GM23338 (cell line): ENCODE results near the gene ARHGAP42. TPM values are rescaled to one million over a fixed set of nuclear protein-coding genes. Genes with fewer than 3 reads are reported as not detected.

ENCODE experiments used
- ATAC-seq: fragments of 200-7000 bp; cut with Tn5 transposase; 3 replicates; pipeline ENCODE4 v1.9.1; 2020
- DNase-seq: peaks from one replicate; pipeline ENCODE4 v3.0.0-alpha.2; 2015; ENCODE audit warnings: low spot score
- H2AFZ ChIP-seq: fragments of 200-600 bp; sonication (generic); 2 replicates; pipeline ENCODE4 v1.8.0; 2016; ENCODE audit warnings: antibody characterized with exemption, mild to moderate bottlenecking, moderate library complexity
- H3F3A ChIP-seq: fragments of 200-600 bp; sonication (generic); replicated peaks from 2 replicates; pipeline ENCODE4 v1.8.0; 2017; ENCODE audit warnings: antibody characterized with exemption, mixed run types, low read depth
- H3K27ac ChIP-seq: fragments of 200-600 bp; sonication (generic); 2 replicates; pipeline ENCODE4 v1.6.1; 2016; ENCODE audit warnings: low read depth
- H3K27me3 ChIP-seq: fragments of 200-600 bp; sonication (generic); 2 replicates; pipeline ENCODE4 v1.8.0; 2016; ENCODE audit warnings: mild to moderate bottlenecking, mixed run types, moderate library complexity; ENCODE audit not compliant: insufficient read depth
- H3K36me3 ChIP-seq: fragments of 200-600 bp; sonication (generic); 2 replicates; pipeline ENCODE4 v1.8.0; 2016; ENCODE audit warnings: mild to moderate bottlenecking; ENCODE audit not compliant: insufficient read depth
- H3K4me1 ChIP-seq: fragments of 200-600 bp; sonication (generic); 2 replicates; pipeline ENCODE4 v1.8.0; 2016; ENCODE audit warnings: mild to moderate bottlenecking, moderate library complexity; ENCODE audit not compliant: insufficient read depth
- H3K4me2 ChIP-seq: fragments of 200-600 bp; sonication (generic); 2 replicates; pipeline ENCODE4 v1.7.1; 2017; ENCODE audit warnings: mixed run types
- H3K4me3 ChIP-seq: fragments of 200-600 bp; sonication (generic); 2 replicates; pipeline ENCODE4 v1.6.1; 2016; ENCODE audit warnings: mixed run types
- H3K79me2 ChIP-seq: fragments of 200-600 bp; sonication (generic); replicated peaks from 2 replicates; pipeline ENCODE4 v1.8.0; 2017; ENCODE audit warnings: mild to moderate bottlenecking; ENCODE audit not compliant: insufficient read depth
- H3K9me2 ChIP-seq: fragments of 200-600 bp; sonication (generic); 2 replicates; pipeline ENCODE4 v1.8.0; 2017; ENCODE audit not compliant: insufficient read depth
- H4K20me1 ChIP-seq: fragments of 200-600 bp; sonication (generic); replicated peaks from 2 replicates; pipeline ENCODE4 v1.8.0; 2017; ENCODE audit warnings: mild to moderate bottlenecking; ENCODE audit not compliant: insufficient read depth
- H3K27ac Mint-ChIP-seq: 2 replicates; pipeline ENCODE4 v1.8.0; 2020; ENCODE audit warnings: inconsistent platforms, mild to moderate bottlenecking, moderate library complexity, mixed read lengths
- H3K27me3 Mint-ChIP-seq: 3 replicates; pipeline ENCODE4 v1.8.0; 2022; ENCODE audit warnings: low read depth, mild to moderate bottlenecking, moderate library complexity, mixed read lengths, inconsistent platforms; ENCODE audit not compliant: insufficient read depth, poor library complexity
- H3K36me3 Mint-ChIP-seq: 3 replicates; pipeline ENCODE4 v1.8.0; 2021; ENCODE audit warnings: low read depth, mild to moderate bottlenecking, inconsistent platforms, moderate library complexity, mixed read lengths
- H3K4me1 Mint-ChIP-seq: 3 replicates; pipeline ENCODE4 v1.8.0; 2020; ENCODE audit warnings: mild to moderate bottlenecking, inconsistent platforms, mixed read lengths
- H3K4me3 Mint-ChIP-seq: 3 replicates; pipeline ENCODE4 v1.8.0; 2021; ENCODE audit warnings: moderate library complexity, mild to moderate bottlenecking, inconsistent platforms, mixed read lengths
- H3K9me3 Mint-ChIP-seq: 3 replicates; pipeline ENCODE4 v1.8.0; 2020; ENCODE audit warnings: moderate library complexity, mild to moderate bottlenecking, inconsistent platforms, mixed read lengths
- CREB1 ChIP-seq: fragments of 250-450 bp; sonication (Bioruptor Pico); IDR thresholded peaks from 2 replicates; pipeline ENCODE4 v1.5.0; 2020; ENCODE audit warnings: low read depth, mild to moderate bottlenecking, moderate library complexity
- EZH2 ChIP-seq: fragments of 200-600 bp; sonication (generic); IDR thresholded peaks from one replicate; pipeline ENCODE4 v1.8.0; 2017; ENCODE audit warnings: antibody characterized with exemption, mild to moderate bottlenecking, low read depth; ENCODE audit not compliant: unreplicated experiment
- EZH2phosphoT487 ChIP-seq: fragments of 200-600 bp; sonication (generic); IDR thresholded peaks from one replicate; pipeline ENCODE4 v1.8.1; 2018; ENCODE audit warnings: antibody characterized with exemption; ENCODE audit not compliant: unreplicated experiment
- JUNB ChIP-seq: IDR thresholded peaks from one replicate; pipeline ENCODE4 v1.6.1; 2016; ENCODE audit warnings: antibody characterized with exemption; ENCODE audit not compliant: unreplicated experiment
- ZNF114 ChIP-seq: fragments of 250-450 bp; sonication (Bioruptor Pico); IDR thresholded peaks from 2 replicates; pipeline ENCODE4 v1.5.0; 2020; ENCODE audit warnings: mild to moderate bottlenecking, moderate library complexity
- ZNF462 ChIP-seq: fragments of 250-450 bp; sonication (Bioruptor Pico); IDR thresholded peaks from 2 replicates; pipeline ENCODE4 v1.5.0; 2020; ENCODE audit warnings: mild to moderate bottlenecking, moderate library complexity
- polyA plus RNA-seq: library from polyadenylated mRNA; unstranded; fragments of >200 nt; fragmentation: Nextera tagmentation; extraction: Ambion mirVana; gene quantifications from 2 replicates; pipeline ENCODE4 v1.2.1, GENCODE V29; 2016
- total RNA-seq: library from RNA; depleted of rRNA; stranded (reverse); fragments of >200 nt; shearing (Covaris generic); gene quantifications from 2 replicates; pipeline ENCODE4 v1.2.3, GENCODE V29; 2014
- TF ChIP-seq, protein P1 (sequence below), 2 experiments: fragments of 200-600 bp in 1 of 2; sonication (generic) in 1 of 2; conservative IDR thresholded peaks; 2 replicates each; pipeline versions ENCODE4 v1.5.1 to v1.6.1; 2016 to 2017; ENCODE audit warnings: antibody characterized with exemption in 2 of 2, low read depth in 2 of 2, mild to moderate bottlenecking in 2 of 2, moderate library complexity in 1 of 2

The ARHGAP42 gene
- total and polyA plus RNA-seq, 2 experiments from 2014 or later: 23.7 to 35.7 TPM

- TF ChIP-seq ZNF462 (CRISPR knock-in tag): no peak
- TF ChIP-seq, protein P1, sequence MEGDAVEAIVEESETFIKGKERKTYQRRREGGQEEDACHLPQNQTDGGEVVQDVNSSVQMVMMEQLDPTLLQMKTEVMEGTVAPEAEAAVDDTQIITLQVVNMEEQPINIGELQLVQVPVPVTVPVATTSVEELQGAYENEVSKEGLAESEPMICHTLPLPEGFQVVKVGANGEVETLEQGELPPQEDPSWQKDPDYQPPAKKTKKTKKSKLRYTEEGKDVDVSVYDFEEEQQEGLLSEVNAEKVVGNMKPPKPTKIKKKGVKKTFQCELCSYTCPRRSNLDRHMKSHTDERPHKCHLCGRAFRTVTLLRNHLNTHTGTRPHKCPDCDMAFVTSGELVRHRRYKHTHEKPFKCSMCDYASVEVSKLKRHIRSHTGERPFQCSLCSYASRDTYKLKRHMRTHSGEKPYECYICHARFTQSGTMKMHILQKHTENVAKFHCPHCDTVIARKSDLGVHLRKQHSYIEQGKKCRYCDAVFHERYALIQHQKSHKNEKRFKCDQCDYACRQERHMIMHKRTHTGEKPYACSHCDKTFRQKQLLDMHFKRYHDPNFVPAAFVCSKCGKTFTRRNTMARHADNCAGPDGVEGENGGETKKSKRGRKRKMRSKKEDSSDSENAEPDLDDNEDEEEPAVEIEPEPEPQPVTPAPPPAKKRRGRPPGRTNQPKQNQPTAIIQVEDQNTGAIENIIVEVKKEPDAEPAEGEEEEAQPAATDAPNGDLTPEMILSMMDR (conservative IDR thresholded peaks at IDR 0.05; ENCODE audit: low read depth in 2 of 2): no peak
- no peak for TF ChIP-seq EZH2phosphoT487
These were observed 70.6 kb downstream of the ARHGAP42 start (continued) for GRCh38 chr11:100757646-100758045.

- H3K9me2 ChIP-seq: no peaks in the 10 kb centered on the region
- no peaks in the 10 kb centered on the region for H4K20me1 ChIP-seq
- Mint-ChIP-seq H3K27me3 (peaks cover 2% of the 10 kb centered on the region), H3K27ac (no peak overlapping the region; the same call in 1 of the 2 replicates), H3K4me3 (no peak overlapping the region), H3K9me3 (no peaks in the 10 kb centered on the region; the same call in 2 of the 3 replicates), H3K36me3 (no peaks in the 10 kb centered on the region), H3K4me1 (peaks cover 24% of the 10 kb centered on the region)
- no peaks in the 10 kb centered on the region for H3K27me3 ChIP-seq
- H3K27ac ChIP-seq: no peak overlapping the region
- DNase-seq: no peak
- H3K4me3 ChIP-seq: no peak overlapping the region
- ATAC-seq: no peak
- H3F3A ChIP-seq: no peaks in the 10 kb centered on the region
- no peak overlapping the region for H2AFZ ChIP-seq
- H3K79me2 ChIP-seq: peaks cover 52% of the 10 kb centered on the region
- peaks cover 27% of the 10 kb centered on the region for H3K4me1 ChIP-seq
- no peaks in the 10 kb centered on the region for H3K36me3 ChIP-seq
- no peak overlapping the region for H3K4me2 ChIP-seq
- TF ChIP-seq ZNF114 (no peak), ZNF462 (CRISPR knock-in tag) (no peak), JUNB (no peak), EZH2 (no peak), EZH2phosphoT487 (no peak), CREB1 (CRISPR knock-in tag) (no peak)
These were observed 72.0 kb downstream of the ARHGAP42 start for GRCh38 chr11:100759106-100759505.
